CD4-positive, alpha-beta T cell treated with Interleukin-21 for 1 hour (primary cell): ENCODE measurements around the gene TRIM36.
A peak's percentile ranks its signal among the peaks of the same experiment; 100 is the strongest.

Source experiments
- DNase-seq: peaks from one replicate; pipeline ENCODE4 v3.0.0-alpha.2; 2020

Gene TRIM36, protein sequence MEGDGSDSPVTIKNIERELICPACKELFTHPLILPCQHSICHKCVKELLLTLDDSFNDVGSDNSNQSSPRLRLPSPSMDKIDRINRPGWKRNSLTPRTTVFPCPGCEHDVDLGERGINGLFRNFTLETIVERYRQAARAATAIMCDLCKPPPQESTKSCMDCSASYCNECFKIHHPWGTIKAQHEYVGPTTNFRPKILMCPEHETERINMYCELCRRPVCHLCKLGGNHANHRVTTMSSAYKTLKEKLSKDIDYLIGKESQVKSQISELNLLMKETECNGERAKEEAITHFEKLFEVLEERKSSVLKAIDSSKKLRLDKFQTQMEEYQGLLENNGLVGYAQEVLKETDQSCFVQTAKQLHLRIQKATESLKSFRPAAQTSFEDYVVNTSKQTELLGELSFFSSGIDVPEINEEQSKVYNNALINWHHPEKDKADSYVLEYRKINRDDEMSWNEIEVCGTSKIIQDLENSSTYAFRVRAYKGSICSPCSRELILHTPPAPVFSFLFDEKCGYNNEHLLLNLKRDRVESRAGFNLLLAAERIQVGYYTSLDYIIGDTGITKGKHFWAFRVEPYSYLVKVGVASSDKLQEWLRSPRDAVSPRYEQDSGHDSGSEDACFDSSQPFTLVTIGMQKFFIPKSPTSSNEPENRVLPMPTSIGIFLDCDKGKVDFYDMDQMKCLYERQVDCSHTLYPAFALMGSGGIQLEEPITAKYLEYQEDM

DNA sequence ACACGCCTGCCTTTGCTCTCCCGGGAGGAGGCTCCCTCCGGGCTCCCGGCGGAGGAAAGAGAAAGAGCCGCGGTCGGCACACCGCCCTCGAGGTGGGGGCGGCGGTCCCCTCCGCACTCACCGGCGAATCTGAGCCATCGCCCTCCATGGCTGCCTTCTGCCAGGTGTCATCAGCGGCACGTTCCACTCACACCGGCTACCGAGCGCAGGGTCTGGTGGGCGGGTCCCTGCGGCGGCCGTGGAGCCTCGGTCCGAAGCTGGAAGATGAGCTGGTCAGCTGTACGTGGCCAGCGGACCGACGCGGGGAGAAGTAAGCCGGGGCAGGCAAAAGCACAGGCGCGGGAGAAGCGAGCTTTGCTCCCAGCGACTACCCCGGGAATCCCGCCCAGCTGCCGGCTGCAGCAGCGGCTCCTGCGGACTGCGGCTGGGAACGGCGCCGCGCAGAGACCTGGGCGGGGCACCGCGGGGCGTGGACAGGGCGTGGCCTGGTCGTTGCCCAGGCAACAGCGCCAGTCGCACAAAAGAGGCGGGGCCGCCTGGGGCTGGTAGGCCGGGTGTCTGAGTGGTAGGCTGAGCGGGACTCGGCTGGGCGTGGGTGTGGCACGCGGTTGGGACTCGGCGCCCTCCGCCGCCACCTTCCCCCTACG lies at the start of gene TRIM36:
Gene TRIM36, minus strand, starts transcription at position 422 of the 647 bp plus-strand sequence. Its CDS starts 274 bp downstream, at position 148.
- DNase-seq = peak; percentile 90

DNA sequence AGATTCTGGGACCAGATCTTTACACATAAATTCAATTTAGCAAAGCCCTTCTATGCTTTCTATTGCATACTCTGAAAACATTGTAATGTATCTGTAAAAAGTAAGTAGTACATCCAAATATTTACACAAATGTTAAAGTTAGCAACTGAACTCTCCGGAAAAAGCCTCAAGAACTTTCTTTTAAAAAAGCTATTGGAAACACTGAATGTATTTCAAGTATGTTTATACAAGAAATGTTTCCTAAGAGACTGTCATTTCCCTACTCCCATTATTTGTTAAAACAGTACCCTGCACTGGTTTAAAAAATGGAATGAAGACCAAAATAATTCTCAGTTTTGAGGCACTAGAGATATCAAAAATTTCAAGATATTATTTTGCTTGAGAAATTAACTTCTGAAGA lies 44.8 kb upstream of the TRIM36 start:
- no peak for DNase-seq

DNA sequence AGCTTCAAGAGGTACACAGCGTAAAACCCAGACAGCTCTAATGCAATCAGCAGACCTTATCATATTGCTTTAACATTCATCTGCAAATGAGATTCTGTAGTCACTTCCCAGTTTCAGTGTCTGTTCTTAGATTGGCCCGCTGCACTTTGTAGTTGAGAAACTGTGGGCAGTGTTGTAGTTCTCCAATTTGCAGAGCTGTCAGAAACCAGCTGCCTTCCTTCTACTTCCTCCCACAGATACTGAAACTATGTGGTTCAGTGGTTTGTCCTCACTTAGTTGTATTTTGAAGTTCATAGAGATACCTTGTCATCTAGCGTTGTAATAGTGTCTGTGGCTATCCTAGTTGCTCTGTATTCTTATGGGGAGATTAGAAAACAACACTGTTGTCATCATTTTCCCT lies 39.6 kb upstream of the TRIM36 start:
- DNase-seq = peak; percentile 55

DNA sequence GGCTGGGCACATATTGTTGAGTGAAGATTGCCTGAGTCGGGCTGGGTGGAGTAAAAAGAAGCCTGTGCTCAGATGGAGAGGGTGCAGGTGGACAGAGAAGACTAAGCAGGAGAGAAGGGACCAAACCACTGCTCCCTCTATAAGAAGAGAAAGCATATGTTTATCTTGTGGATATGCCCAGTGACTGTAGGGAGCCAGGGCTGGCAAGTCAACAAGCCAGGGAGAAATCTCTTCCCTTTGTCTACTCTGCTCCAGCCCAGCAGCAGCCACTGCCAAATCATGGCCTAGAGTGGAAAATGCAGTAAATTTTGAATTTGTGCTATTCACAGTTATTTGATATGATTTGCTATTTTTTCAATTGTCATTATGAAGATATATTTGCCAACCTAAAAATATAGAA lies 33.2 kb upstream of the TRIM36 start:
- DNase-seq = no peak

DNA sequence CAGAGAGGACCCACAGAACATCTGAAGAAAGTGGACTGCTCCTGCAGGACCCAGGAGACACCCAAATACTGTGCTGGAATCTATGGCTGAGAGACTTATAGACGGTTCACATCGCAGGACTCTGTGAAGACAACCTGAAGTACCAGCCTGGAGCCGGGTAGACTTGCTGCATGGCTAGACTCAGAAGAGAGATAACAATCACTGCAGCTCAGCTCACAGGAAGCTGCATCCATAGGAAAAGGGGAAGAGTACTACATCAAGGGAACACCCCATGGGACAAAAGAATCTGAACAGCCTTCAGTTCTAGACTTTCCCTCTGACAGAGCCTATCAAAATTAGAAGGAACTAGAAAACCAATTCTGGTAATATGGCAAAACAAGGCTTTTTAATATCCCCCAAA lies 26.5 kb upstream of the TRIM36 start:
- no peak for DNase-seq

DNA sequence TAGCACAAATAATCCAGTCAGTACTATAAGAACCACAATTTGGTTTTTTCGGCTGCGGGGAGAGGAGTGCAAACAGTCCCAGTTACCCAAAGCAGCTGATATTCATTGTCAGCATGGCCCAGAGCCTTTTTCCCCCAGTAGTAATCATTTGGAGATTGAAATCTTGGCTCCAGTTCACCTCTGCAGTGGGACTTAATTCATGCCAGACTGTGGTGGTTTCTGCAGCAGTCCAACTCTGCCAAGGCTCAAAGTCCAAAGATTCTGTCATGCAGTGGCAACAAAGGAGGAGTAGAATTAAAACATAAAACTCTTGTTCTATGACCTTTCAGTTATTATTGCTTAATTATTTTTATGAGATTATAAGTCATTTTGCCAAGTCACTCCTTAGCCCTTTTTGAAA lies 25.0 kb upstream of the TRIM36 start:
- DNase-seq = no peak

DNA sequence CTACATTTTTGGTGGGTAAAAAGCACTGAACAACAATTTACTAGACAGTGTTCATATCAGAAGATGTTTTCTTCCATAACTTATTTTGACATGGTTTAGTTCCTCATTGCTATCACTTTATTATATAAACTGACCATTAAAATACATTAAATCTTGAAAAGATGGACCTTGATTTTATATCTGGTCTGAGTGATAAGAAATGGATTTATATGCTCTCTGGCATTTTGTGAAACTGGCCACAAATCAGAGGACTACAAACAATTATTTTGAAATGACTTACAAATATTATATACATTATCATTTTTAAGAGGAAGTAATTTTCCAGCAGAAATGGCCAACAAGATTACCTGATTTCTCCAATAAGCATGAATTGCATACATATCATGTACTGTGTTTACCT lies 23.6 kb upstream of the TRIM36 start:
- no peak for DNase-seq

DNA sequence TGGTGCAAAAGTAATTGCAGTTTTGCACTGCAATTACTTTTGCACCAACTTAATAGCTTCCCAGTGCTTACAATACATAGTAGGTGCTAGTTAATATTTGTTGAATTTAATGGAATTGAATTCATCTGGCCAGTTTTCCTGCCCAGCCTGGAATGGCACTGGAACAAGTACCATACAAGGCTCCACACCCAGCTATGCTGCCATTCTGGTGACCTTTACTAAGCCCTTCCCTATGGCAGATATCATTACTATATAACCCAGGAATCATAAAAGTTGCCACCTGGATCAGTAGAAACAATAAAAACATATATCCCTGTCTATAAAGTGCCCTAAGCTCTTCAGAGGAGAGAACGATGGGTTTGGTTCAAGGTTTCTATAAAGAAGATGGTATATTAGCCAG lies 22.4 kb upstream of the TRIM36 start:
- DNase-seq = no peak

DNA sequence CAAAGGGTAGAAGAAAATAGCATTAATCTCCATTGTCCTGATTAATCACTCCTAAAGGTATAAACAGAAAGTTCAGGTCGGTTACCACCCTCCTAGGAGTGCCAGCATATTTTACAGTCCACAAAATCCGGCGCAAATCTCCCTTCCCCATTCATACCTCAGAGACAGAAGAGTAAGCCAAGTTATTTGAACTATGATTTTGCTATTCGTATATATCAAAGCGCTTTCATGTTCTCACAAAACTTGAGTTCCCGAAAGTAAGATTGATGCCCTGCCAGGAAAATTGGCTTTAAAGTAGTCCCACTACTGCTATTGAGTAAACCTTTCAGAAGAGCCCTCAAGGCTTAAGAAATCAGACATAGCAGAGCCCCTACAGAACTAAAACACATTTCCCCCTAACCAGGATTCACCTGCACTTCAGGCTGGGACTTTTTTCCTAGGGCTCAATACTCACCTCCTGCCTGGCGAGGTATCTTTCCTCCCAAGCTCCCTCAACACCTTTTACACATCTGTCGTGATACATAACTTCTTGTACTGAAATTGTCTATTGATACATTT lies 21.8 kb upstream of the TRIM36 start:
- no peak for DNase-seq

DNA sequence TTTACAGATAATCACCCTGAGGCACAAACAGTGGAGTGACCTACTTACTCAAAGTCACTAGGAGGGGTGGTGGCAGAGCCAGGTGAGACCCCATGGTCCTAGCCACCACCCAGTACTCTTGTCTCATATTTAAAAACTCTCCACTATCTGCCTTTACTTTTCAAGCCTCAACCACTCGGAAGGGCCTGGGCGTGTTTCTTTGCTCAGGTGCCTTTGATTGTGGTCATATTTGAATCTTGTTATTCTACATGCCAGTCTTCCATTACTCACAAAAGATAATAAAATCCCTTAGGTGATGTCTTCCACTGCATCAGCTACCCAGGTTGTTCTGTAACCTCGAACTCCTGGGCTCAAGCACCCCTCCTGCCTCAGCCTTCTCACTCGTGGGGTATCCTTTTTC lies 20.7 kb upstream of the TRIM36 start:
- DNase-seq = no peak

DNA sequence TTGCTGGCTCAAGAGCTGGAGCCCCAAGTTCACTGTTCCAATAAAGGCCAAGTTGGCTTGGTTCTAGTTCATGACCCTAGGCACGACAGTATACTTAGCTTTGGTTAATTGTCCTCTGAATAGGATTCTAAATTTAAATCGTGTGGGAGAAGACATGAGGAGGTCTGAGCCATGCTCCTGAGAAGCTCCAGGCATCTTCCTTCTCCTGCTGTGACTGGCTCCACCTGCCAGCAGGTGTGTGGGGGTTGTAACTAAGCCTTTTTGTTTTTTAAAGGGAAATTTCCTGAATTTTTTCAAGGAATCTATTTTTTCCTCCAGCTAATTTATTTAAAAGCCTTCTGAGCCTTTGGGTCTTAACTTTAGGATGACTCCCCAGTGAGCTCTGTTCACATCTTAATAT lies 20.2 kb upstream of the TRIM36 start:
- no peak for DNase-seq

DNA sequence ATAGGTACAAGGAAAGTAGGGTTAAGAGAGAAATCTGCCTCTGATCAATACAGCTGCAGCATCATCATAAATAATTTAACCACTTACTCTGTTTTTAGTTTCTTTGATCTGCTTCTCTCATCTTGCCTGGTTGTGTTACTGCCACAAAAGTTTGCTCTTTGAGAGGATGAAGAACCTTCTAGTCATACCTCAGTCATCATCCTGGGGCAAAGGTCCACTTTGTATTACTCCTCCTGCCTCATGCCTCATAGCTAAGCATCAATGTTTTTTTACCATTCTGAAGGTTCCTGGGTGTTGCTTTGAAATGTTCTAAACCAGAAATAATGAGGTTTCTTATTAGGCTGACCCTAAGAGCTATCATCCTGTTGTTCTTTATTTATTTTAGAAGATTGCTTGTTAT lies 17.1 kb upstream of the TRIM36 start:
- no peak for DNase-seq

DNA sequence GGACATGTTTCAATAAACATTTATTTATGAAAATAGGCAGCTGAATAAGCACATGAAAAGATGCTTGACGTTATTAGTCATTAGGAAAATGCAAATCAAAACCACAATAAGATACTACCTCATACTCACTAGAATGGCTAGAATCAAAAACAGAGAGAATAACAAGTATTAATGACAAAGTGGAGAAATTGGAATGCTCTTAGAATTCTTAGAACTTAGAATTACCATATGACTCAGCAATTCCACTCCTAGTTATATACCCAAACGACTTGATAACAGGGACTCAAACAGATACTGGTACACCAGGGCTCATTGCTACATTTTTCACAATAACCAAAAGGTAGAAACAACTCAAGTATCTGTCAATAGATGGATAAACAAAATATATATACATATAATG lies 15.1 kb upstream of the TRIM36 start:
- no peak for DNase-seq

DNA sequence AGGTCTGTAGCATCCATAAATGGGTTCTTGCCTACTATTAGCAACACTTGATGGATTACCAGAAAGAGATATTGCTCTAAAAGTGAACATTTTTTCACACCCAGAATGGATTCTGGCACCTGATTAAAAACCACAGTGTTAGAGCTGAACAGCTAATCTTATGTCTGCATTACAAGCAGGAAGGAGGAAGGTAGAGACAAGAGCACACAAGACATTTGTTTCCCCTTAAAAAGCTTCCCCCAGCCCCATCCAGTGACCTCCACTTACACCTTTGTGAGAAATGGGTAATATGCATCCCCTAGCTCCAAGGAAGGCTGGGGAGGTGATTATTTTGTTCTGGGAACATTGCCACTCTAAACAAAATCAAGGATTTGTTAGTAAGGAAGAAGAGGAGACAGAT lies 12.0 kb upstream of the TRIM36 start:
- DNase-seq = no peak

DNA sequence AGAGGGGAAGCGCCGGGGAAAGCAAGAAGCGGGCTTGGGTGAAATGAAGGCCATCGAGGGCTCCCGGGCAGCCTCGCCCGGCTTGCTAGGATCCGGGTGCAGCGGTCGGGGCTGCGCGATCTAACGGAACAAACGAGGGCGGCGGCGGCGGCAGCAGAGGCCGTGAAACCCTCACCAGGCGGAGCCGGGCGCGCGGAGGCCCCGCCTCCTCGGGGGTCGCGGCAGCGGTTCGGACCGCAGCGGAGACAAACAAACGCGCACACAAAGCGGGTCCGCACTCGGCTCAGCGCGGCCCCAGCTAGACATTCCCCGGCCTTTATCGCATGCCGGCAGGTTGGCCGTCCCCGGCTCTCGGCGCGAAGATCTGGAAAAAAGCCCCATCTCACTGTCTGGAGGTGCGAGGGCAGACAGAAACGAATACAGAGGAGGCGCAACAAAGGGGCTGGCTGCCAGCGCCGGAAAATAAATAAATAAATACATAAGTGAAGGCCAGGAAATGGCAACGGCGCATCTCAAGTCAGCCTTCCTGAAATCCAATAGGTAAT lies 10.5 kb upstream of the TRIM36 start:
- peak; percentile 13 for DNase-seq

DNA sequence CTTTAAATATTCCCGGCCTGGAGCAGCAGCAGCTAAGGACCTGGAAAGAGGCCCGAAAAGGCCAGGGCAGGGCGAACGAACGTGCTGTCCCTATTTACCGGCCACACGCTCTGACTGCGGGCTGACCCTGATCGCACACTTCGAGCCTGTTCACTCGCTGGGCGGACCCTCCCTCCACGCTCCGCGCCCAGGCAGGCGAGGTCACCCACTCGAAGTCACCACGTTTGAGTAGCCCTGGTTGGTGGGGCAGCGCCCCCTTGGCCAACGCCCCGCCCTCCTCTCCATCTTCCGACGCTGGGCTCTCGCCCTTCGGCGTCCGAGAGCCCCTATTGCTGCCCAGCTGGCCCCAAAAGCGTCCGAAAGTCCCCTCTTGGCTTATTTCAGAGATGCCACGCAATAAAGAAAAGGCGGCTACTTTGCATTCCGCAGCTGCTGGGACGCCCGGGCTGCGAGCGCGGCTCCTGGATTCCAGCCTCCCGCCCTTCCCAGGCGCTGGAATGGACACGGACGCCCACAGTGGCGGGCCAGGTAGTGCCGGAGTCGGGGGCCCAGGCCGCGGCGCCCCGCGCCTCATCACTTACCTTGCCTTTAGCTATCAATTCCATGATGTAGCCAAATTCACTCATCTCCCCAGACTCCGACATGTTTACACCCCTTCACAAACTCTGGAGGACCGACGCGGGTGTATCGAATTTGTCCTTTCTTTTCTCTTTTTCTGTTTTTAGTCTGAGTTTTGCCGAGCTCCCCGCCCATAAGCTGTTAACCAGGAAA lies 9.9 kb upstream of the TRIM36 start:
- DNase-seq = no peak

DNA sequence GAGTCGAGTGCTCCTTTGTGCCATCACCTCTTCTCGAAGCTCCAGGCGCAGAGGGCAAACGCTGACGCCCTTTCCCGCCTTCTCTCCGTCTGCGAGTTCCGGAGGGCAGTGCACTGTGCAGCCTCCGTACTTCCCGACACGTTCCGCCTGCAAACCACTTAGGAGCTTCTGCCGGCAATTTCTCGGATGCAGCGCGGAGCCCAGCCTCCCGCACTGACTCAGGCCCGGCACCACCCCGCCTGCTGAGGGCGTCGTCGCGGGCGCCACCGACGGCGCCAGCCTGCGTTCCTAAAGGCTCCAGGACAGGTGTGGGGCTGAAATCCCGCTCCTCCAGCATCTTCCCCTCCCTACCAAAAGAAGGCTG lies 9.3 kb upstream of the TRIM36 start:
- no peak for DNase-seq

DNA sequence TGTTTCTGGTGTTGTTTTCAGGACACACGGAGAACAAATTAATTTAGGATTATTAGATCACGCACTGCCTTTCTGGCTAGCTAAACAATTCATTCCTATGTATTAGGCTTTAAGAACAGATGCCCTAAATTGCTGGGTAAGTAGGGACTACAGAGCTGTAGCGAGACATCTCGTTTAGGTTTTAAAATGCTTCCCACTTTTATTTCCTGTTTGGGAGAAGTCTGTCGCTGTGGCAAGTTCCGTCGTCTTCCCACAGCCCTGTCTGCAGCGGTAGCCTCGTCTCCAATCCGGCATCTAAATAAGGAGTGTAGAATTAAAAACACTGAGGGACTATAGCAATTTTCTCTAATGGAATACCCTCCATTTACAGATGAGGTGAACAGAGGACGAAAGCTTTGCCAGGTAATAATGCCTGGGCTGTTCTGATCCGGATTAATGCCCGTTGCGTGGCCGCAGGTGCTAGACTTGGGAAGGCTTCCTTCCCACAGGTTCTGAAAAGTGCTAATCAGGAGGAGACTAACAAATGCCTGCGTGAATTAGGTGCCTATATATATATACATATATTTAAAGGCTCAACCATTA lies 1.3 kb upstream of the TRIM36 start:
- DNase-seq = no peak

DNA sequence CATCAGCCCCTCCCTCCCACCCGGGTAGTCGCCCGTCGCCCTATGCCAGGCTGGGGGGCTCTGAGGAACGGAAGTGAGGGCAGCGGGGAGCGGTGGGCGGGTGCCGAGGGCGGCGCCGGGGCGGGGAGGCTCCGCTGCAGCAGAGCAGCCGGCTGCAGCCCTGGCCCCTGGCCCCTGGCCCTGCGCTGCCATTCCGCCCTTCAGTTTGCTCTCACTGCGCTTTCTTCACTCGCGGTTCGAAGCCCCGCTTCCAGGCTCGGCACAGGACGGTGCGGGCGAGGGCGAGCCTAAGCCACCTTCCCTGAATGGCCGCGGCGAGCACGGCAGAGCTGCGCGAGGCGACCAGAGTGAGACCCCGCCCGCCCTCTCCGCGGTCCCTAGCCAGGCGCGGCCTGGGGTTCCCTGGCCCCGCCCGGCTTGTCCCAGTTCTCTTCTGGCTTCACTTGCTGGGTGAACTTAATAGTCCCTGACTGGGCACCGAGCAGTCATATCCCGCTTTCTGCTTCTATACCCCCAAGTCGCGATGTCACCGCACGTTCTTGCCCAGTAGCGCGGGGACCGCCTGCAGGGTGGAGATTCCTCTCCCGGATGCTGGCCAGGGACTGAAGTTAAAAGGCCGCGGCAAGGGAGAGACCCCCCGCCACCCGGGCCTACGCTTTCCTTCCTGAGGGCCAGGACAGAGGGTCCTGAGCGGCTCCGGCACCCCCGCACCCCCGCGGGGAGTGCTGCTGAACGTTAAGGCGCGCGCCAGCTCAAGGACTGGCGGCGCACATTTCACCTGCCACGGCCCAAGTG lies 623 bp upstream of the TRIM36 start:
- no peak for DNase-seq

DNA sequence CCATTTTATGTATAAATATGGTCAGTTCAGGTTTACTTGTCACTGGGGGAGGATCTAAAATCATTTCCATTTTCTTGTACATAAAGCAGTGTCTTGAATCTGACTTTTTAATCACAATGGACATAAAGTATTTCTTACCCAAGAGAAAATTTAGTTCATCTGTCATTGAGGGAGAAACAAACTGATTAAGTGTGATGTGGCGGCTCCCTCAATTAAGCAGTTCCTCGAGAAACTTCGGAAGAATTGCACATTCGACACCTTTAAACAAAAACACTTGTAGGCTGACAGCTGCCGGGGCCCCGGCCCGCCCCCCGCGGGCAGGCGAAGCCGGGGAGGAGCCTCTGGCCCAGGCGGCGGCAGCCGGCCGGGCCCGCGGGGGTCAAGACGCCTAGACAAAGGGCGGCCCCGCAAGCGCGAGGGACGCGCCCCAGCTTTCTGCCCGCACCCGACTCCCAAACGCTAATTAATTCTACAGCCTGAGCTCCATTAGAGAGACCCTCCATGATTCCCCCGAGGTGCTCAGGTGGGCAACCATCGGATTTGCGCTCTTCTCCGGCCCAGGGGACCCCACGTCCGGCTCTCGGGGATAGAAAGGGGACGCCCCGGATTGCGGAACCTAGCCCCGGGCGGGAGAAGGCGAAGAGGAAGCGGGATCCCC lies 750 bp downstream of the TRIM36 start:
- no peak for DNase-seq
